Thoracic aorta (tissue), 2 donors: ENCODE results near the gene GPC3. TPM values are rescaled to one million over a fixed set of nuclear protein-coding genes. Genes with fewer than 3 reads are reported as not detected.

Experiments
- ATAC-seq: fragments of 150-250 bp; one replicate; pipeline ENCODE4 v1.8.0; 2017; ENCODE audit warnings: low read depth; ENCODE audit not compliant: insufficient number of reproducible peaks, low FRiP score
- DNase-seq: peaks from one replicate; pipeline ENCODE4 v3.0.0-alpha.2; 2020; ENCODE audit warnings: low spot score
- H3K27ac ChIP-seq, 2 donors: fragments of 200-600 bp; sonication (generic); 1 replicate in 1 of 2; 2 replicates in 1 of 2; pipeline ENCODE4 v1.5.1; 2016; ENCODE audit warnings: mild to moderate bottlenecking in 2 of 2, moderate library complexity in 2 of 2
- H3K27me3 ChIP-seq: fragments of 200-600 bp; sonication (generic); replicated peaks from 2 replicates; pipeline ENCODE4 v1.6.0; 2016; ENCODE audit warnings: mild to moderate bottlenecking; ENCODE audit not compliant: insufficient read depth
- H3K36me3 ChIP-seq: fragments of 200-600 bp; sonication (generic); one replicate; pipeline ENCODE4 v1.5.1; 2016
- H3K4me1 ChIP-seq, 2 donors: fragments of 200-600 bp; sonication (generic); 1 replicate in 1 of 2; 2 replicates in 1 of 2; pipeline versions ENCODE4 v1.5.1 to v1.6.0; 2016; ENCODE audit warnings: low read depth in 2 of 2, mild to moderate bottlenecking in 1 of 2; ENCODE audit not compliant: control insufficient read depth in 1 of 2
- H3K4me3 ChIP-seq: fragments of 200-600 bp; sonication (generic); 2 replicates; pipeline ENCODE4 v1.5.1; 2016; ENCODE audit warnings: mild to moderate bottlenecking
- H3K9me3 ChIP-seq: fragments of 200-600 bp; sonication (generic); 2 replicates; pipeline ENCODE4 v1.5.1; 2016
- total RNA-seq, 2 donors: library from RNA; depleted of rRNA; stranded (reverse); fragments of >200 nt; gene quantifications; one replicate each; pipeline versions ENCODE4 v1.1.0 to v1.2.3, GENCODE V29; 2016
- TF ChIP-seq, protein P1 (sequence below): fragments of 200-600 bp; sonication (generic); IDR thresholded peaks from one replicate; pipeline ENCODE4 v1.5.1; 2019; ENCODE audit warnings: antibody characterized with exemption

GPC3 gene
- total RNA-seq, 2 donors from 2014 or later, result 2.6 to 5.6 TPM

DNA sequence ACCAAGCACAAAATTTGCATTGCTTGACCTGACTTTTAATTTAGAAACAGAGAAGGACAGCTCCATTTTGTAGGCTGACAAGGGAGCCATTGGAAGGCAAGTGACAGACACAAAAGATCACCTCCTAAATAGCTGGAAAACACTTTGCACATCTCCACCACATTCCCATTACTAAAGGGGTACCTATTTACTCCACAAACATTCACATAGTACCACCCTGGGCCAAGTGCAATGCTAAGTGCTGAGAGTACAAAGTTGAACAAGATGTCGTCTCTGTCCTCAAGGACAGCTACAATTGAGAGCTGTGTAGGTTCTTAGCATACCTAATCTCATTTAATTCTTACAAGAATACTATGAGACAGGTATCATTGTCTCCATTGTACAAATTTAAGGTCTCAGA lies 417.3 kb downstream of the GPC3 start:
- Histone ChIP-seq H3K4me1 (peaks cover 0 to 5% of the 10 kb centered on the region in 2 donors), H3K4me3 (no peak overlapping the region), H3K36me3 (no peaks in the 10 kb centered on the region), H3K27me3 (no peaks in the 10 kb centered on the region), H3K27ac (no peak overlapping the region), H3K9me3 (no peaks in the 10 kb centered on the region)
- ATAC-seq (no peak), DNase-seq (no peak)
- TF ChIP-seq, protein P1, sequence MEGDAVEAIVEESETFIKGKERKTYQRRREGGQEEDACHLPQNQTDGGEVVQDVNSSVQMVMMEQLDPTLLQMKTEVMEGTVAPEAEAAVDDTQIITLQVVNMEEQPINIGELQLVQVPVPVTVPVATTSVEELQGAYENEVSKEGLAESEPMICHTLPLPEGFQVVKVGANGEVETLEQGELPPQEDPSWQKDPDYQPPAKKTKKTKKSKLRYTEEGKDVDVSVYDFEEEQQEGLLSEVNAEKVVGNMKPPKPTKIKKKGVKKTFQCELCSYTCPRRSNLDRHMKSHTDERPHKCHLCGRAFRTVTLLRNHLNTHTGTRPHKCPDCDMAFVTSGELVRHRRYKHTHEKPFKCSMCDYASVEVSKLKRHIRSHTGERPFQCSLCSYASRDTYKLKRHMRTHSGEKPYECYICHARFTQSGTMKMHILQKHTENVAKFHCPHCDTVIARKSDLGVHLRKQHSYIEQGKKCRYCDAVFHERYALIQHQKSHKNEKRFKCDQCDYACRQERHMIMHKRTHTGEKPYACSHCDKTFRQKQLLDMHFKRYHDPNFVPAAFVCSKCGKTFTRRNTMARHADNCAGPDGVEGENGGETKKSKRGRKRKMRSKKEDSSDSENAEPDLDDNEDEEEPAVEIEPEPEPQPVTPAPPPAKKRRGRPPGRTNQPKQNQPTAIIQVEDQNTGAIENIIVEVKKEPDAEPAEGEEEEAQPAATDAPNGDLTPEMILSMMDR, result no peak

DNA sequence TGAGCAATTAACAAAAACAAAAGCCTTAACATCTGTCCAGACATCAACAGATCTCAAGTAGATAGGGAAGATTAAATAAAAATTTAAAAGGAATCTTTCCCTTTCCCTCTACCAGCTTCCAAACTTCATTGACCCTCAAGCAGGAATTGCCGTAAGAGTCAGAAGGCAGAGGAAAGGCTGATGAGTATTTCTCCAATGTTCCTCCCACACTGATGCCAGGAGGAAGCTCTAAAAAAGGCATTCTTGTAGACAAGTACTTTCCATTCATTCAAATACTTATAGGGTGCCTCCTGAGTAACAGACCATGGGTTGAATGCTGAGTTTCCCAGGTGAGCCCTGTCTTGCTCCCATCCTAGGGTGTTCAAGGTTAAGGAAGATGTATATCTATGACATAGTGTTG lies 418.5 kb downstream of the GPC3 start:
- H3K4me3 ChIP-seq, result no peak overlapping the region
- H3K9me3 ChIP-seq, result no peaks in the 10 kb centered on the region
- H3K27me3 ChIP-seq, result no peaks in the 10 kb centered on the region
- no peak for DNase-seq
- TF ChIP-seq, protein P1, result no peak
- ATAC-seq, result no peak
- H3K27ac ChIP-seq, result no peak overlapping the region
- peaks cover 0 to 6% of the 10 kb centered on the region in 2 donors for H3K4me1 ChIP-seq
- H3K36me3 ChIP-seq, result no peaks in the 10 kb centered on the region

DNA sequence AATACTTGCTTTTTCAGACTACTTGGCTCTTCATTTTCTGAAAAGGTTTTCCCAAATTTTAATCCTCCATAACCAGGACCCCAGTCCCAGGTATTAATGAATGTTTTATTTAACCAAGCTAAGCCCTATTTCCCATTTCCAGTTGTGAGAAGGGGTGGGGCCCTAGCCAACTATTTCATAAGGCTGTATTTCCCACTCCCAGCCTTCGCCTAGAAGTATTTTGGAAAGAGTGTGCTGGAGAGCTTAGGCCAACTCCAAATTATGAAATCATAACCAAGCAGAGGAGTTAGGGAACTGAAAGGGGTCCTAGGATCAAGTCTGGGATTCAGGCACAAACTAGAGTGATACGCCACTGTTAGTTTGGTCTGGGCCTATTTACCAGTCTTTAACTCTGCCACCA lies 421.7 kb downstream of the GPC3 start:
- H3K4me3 ChIP-seq, result no peak overlapping the region
- no peaks in the 10 kb centered on the region for H3K9me3 ChIP-seq
- DNase-seq, result no peak
- peaks cover 0 to 15% of the 10 kb centered on the region in 2 donors for H3K4me1 ChIP-seq
- no peaks in the 10 kb centered on the region for H3K36me3 ChIP-seq
- TF ChIP-seq, protein P1, result no peak
- H3K27me3 ChIP-seq, result no peaks in the 10 kb centered on the region
- H3K27ac ChIP-seq, result no peak overlapping the region
- ATAC-seq, result no peak

DNA sequence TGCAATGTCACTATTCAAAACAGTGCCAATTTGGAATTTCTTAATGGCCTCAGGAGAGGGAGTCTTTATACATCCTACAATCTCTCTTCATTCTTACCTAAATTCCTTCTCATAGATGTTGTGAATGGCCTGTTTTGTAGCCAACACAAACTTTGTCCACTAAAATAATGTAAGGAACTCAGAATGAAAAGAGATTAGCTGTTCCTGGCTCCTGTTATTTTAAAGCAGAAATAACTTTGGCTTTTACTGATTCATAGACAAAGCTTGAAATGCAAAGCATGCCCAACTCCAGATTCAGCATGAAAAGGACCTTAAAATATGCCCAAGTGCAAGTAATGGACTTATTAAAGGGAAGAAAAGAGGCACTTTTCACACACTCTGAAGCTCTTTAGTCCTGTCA lies 424.1 kb downstream of the GPC3 start:
- H3K4me3 ChIP-seq, result no peak overlapping the region
- no peak for DNase-seq
- ATAC-seq, result no peak
- TF ChIP-seq, protein P1, result no peak
- H3K36me3 ChIP-seq, result no peaks in the 10 kb centered on the region
- H3K27ac ChIP-seq, result peak overlapping the region in 1 of 2 donors; percentile 35
- H3K27me3 ChIP-seq, result no peaks in the 10 kb centered on the region
- H3K9me3 ChIP-seq, result no peaks in the 10 kb centered on the region
- H3K4me1 ChIP-seq, result peaks cover 0 to 15% of the 10 kb centered on the region in 2 donors

DNA sequence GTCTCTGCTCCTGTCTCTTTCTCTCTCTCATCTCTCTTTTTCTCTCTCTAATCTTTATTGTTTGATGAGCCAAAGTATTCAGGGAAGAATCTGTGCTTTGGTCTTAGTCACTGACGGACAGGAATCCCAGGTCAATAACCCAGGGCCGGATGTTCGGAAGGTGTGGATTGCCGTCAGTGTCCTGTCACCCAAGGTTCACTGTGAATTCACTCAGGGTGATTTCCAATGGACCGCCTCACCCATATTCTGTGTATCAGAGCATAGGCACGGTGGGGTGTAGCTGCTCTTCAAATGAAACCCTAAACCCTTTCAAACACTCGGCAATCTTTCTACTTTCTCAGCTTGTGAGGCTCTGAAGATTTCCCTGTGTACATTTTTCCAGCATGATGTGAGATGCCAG lies 425.5 kb downstream of the GPC3 start:
- no peak overlapping the region for H3K27ac ChIP-seq
- no peaks in the 10 kb centered on the region for H3K36me3 ChIP-seq
- peaks cover 0 to 15% of the 10 kb centered on the region in 2 donors for H3K4me1 ChIP-seq
- DNase-seq (no peak), ATAC-seq (no peak)
- H3K27me3 ChIP-seq, result no peaks in the 10 kb centered on the region
- no peaks in the 10 kb centered on the region for H3K9me3 ChIP-seq
- TF ChIP-seq, protein P1, result no peak
- no peak overlapping the region for H3K4me3 ChIP-seq
